Mucosa of gallbladder (tissue), 1 donor: ENCODE measurements around the gene FRMPD2. TPM values are rescaled to one million over a fixed set of nuclear protein-coding genes. Genes with fewer than 3 reads are reported as not detected.
"Not testable (repeated sequence)": the region's sequence is repeated elsewhere in the genome, so short reads cannot be mapped to it uniquely, and the experiment has no call there.

ENCODE experiments used
- DNase-seq: peaks from one replicate; pipeline ENCODE4 v3.0.0-alpha.2; 2020; ENCODE audit warnings: low spot score
- total RNA-seq: library from RNA; stranded (reverse); gene quantifications from one replicate; pipeline ENCODE4 v1.2.1, GENCODE V29; 2021
- donor health status: DM: no; HTN: no; CAD: no.

FRMPD2 gene
- total RNA-seq, 1 donor from 2014 or later, result 0.23 TPM

DNA sequence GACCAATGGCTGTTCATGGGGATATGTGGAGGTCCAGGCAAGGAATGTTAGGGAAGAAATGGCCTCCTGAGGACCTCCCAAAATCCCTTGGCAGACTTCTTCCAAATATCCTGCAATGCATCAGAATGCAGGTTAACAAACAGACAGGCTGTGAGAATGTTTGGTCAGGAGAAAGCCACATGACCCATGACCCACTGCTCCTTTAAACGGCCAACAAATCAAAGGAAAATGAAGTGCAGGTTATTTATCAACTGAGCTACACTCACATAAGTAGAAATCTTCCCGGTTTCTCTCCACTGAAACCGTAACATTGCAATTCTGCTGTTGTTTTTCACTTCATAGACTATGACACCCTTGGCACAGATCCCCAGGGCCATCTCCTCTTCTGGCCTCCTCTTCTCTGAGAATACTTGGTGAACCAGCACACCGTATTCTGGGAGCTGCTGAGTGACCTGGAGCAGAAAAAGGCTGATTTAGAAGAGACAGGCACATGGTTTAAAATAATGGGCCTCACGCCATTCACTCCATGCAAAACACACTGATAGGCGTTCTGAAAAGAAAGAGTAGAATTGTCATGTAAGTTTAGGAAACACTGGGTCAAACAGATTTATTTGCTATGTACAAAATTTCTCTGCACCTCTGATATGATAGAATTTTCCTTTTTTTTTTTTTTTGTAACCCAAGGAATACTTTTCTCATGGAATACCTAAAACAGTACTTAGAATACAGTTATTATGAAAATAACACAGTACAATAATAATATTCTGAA is 67.8 kb downstream of the FRMPD2 start:
- DNase-seq, result no peak

DNA sequence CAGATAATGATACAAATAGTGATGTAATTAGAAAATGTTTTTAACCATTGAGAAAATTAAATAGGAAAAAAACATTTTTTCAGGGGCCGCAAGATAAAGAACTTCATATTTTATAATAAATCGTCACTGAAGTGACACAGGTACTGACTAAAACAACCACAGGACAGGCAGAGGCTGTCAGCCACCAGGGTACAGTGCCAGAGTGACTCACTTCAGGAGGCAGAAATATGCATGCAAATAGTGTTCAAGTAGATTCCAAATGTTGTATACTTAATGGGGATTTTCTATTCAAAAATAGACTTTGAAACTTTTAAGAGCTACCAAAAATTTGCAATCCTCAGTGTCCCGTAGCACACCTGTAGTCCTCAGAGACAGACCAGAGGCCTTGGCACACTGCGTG is 68.6 kb downstream of the FRMPD2 start:
- DNase-seq, result no peak

DNA sequence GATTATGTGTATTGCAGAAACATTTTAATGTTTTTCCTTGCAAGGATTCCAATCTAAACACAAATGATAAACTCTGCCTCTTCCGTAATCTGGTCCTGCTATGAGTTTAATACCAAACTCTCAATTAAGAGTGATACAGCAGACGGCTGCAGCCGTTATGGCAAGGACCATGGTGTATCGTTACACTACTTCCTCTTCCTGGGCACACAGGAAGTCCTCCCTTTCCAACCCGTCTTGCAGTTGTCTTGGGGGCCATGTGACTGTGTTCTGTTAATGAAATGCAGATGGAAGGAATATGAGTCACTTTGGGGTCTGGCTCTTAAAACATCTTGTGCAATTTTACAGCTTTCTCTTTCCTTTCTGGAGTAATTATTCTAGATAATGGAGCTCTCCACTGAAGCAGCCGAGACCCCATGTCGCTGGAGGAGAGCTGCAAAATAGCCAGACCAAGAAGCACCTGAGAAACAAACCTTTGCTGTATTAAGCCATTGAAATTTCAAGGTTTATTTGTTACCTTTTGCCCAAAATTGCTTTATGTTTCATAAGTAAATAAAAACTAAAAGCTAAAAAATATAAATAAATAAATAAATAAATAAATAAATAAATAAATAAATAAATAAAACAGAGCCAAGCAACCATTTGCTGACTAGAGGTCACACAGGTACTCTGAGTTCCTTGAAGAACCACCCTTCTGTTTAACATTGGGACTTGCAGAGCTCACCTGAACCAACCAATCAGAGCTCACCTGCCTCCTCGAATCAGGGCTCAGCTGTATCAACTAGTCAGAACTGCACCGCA is 74.7 kb downstream of the FRMPD2 start:
- no peak for DNase-seq

DNA sequence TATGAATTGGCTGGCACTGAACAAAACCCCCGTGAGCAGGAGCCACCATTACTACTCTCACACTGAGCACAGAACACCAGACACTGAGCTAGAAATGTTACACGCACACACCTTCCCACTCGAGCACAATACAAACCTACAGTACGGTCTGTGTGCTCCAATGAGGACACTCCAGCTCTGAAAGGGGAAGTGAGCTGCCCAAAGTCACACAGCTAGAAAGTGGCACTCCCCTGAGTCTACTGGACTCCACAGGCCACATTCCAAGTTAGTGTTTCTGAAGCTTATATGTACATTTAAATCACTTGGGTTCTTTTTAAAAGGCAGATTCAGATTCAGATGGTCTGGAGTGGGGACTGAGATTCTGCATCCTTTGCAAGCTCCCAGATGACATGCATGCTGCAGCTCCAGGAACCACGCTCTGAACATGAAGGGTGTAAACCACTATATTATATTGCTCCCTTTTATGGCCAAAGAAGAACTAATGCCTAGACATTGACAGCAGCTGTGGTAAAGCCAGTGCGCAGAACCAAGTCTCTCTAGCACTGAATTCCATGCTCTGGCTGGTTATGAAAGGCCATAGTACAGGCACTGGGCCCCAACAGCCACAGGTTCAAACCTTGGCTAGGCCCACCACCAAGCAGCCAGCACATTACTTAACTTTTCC is 77.1 kb downstream of the FRMPD2 start:
- DNase-seq, result no peak

DNA sequence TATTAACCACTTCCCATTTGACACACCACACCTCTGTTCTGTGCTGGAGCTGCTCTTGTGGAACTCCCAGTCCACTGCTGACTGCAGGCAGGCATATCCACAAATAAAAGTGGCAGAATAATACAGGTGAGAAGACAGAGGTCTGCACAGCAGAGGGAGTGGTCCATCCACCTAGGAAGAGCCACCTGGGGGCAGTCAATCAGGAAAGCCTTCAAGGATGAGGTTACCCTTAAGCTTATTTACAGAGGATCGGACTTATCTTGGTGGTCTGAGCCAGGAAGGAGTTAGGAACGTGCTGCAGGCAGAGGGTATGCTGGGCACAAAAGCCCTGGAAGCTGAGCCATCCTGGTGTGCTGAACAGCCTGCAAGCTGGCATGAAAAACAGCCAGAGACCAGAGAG is 78.7 kb downstream of the FRMPD2 start:
- no peak for DNase-seq

DNA sequence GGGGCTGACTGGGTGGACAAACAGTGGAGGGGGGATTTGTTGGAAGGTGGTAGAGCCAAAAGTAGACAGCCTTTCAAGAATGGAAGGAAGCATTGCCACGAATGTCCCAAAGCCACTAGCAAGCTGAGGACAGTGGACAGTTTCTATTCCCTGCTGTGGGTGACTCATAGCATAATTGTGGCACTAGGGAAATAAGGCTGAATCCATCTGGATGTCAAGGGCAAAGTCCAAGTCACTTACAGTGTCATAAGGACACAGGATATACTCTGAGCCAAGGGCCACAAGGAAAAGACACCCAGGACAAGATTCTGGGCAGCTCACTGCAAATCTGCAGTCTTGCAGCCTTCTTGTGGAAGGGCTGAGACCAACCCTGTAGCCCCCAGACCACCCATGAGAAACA is 79.7 kb downstream of the FRMPD2 start:
- DNase-seq, result peak; percentile 71

DNA sequence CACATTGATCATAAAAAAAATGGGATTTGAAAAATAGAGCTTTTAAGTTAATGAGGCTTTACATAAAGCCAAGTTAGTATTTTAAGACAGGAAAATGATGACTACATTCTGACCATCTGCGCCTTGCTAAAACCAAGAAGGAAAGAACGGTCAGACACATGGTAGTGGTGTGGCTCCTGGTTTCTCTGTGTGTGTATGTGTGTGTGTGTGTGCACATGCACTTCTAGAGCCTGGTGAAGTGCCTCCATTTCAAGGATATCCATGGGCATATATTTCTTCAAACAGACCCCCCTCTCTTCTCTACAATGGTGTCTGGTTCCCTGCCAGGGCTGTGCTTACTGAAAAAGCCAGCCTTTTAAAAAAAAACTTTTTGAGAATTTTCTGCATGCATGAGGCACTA is 80.9 kb downstream of the FRMPD2 start:
- no peak for DNase-seq

DNA sequence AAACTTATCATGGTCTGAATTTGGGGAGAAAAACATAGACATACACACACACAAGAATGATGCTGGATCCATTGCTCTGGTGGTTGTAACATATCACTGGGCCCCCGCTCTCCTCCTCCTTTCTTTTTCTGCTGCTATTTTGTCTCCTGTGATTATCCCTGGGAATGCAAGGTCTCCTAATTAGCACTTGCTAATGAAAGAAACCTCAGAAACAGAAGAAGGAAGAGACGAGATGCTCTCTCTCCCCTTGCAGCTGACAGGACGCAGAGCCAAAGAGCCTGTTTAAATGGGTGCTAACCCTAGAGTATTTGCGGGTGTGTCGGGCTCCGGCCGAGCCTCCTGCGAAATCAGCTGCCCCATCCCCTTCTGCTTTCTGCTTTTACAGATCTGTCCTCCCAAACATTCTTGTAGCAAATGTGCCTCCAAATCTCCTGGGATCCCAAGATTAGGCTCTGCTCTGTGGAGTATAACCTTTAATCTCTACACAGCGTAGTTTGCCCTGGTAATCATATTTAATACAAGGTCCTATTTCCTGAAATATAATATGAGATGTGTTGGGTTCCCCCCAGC is 81.5 kb downstream of the FRMPD2 start:
- DNase-seq, result no peak

DNA sequence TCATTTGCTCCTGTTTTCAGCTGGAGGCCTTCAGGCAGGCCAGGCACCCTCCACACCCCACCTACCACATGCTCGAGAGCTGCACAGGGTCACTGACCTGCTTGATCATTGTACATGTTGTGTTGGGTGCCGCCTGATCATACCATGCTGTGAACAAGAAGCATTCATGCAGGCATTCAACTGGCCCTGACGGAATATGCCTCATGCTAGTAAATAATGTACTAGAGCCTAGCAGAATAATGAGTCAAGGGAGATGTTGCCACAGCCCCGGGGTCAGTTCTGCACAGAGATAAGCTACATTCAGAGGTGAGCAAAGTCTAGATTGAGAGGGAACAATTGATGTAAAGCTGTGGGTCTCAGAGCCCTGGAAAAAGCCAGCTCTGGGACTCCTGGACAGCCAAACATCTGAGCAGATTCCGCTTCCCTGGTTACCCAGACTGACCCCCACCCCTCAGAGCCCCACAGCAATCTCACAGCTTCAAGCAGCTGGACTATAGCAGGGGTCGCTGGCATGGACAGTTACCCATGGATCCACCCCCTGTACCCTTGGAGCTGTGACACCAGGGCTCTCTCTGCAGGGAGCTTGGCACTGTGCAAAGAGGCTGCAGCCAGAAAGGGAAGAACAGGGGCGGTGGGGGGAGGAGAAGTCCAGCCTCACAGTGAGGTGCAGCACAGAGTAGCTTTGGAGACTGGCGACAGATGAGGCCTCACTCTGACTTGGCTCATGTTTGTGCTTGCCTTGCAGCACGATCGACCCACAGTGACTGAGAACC is 86.6 kb downstream of the FRMPD2 start:
- DNase-seq, result peak; percentile 54

DNA sequence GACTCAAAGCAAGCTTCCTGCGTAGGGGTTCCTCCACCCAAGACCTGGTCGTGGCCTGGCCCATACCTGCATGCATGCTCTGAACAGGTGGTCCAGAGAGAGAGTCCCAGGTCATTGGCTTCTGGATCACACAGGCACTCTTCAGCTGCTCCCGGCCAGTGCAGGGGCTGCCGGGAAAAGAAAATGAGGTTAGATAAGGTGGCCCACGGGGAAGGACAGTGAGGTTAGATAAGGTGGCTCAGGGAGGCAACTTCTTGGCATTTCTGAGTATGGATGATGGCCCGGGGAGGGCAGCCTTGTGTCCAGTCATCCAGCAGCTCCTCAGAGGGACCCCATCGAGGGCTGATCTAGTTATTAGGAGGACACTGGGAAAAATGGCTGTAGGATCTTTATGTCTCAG is 87.4 kb downstream of the FRMPD2 start:
- no peak for DNase-seq

DNA sequence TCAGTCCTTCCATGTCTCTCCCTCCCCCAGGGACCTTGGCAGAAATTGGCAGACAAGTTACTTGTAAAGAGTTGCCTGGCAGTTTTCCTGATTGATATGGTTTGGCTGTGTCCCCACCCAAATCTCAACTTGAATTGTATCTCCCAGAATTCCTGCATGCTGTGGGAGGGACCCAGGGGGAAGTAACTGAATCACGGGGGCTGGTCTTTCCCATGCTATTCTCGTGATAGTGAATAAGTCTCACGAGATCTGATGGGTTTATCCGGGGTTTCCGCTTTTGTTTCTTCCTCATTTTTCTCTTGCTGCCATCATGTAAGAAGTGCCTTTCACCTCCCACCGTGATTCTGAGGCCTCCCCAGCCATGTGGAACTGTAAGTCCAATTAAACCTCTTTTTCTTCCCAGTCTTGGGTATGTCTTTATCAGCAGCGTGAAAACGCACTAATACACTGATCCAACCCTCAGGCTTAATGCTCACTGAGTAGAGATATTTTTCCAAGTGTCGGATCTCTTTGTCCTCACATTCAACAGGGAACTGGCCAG is 88.2 kb downstream of the FRMPD2 start:
- DNase-seq, result not testable (repeated sequence)

DNA sequence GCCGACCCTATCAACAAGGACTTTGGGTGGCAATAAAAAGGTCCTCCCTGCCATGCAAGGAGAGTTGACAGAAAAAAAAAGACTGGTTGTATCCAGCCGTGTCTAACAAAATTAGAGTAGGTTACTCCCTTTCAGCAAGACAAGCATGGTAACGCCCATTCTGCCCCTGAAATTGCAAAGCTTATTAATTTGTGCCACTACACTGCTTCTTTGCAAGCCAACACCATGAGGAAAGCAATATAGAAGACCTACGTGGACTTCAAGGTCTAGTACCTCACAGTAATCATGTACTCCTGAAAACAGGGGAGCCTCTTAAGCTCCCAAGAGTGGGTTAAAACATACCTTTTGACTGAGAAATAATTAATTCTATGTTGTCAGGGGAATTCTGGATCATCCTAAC is 90.3 kb downstream of the FRMPD2 start:
- DNase-seq, result no peak

DNA sequence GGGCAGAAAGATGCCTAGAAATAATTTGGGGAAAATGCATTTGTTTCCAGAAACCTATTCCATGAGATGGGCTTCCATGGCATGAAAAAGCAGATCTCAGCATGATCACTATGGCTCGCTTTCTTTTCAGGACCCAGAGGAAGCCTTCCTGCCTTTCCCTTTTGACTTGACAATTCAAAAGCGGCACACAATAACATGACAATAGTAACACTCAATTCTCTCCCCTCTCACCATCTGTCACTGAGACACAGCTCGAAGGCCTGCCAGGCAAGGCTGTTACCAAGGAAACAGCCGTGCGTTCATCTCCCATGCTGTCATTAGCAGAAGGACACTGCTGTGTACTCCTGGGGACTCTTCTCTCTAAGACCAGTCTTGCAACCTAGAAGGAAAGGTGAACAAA is 101.8 kb downstream of the FRMPD2 start:
- not testable (repeated sequence) for DNase-seq

DNA sequence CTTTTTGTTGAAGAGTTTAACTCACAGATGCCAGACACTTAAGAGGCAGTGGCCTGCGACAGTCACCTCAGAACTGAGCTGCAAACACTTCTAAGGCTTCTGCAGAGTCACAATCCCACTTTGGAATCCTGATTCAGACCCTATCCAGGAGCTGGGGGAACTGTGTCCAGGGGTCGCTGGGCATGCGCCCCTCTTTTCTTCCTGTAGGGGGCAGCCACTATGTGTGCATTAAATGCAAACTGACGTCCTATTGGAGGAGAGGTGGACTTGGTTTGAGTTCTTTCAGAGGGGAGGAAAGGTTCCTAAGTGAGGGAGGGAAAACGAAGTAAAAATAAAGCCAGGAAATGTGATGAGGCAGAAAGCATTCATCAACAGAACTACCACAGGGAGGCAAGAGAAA is 113.8 kb downstream of the FRMPD2 start:
- DNase-seq, result not testable (repeated sequence)

DNA sequence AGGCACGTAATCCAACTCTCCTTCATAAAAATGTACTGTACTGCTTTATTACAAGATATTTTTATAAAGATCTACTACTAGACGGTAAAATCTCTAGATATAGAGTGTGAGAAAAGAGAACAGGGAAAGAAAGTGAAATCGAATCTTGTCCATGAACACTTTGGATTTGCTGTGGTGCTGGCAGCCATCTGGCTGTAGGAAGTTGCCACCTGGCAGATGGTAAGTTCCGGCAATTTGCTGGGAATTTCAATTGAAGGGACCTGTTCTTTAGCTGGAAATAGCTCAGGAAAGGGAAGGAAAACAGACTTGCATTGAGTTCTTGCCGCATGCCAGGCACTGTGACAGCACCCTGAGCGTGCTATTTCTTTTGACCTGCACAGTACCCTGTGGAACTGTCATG is 114.3 kb downstream of the FRMPD2 start:
- not testable (repeated sequence) for DNase-seq

DNA sequence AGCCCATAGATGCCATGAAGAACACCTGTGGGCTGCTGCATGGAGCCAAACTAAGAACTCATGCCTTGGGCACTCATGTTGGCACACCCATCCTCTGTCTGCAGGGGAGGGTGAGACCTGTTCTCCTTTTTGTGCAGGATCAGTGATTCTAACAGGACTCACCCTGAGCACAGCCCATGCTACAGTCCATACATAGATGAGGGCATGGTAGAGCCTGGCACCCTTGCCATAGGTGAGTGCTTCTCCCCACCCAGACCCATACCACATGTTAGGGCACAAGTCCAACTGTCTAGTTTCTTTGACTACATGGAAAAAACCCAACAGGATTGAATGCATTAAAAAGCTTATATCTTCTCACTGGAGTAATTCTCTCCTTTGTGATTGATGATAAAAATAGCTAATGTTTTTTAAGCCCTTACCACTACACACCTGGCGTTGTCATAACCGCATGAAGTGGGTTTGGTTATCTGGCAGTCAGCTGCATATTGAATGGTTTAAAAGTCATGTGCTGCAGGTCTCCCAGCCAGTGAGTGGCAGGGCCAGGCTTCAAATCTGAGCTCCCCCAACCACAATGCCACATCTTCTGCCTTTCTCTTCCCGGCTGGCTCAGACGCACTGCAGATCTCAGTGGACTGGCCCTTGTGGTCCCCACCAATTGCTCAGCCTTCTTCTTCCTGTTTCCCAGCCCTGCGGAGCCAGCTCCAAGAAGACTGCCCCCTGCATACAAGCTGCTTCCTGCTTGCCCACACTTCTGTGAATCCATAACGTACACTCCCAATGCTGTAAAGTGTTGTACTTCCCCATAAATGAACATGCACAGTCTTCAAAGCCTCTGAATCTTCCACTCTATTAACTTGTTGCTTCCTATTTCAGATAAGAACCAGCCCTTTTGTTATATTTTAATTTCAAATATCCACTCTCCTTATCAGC is 120.0 kb downstream of the FRMPD2 start:
- DNase-seq, result not testable (repeated sequence)

DNA sequence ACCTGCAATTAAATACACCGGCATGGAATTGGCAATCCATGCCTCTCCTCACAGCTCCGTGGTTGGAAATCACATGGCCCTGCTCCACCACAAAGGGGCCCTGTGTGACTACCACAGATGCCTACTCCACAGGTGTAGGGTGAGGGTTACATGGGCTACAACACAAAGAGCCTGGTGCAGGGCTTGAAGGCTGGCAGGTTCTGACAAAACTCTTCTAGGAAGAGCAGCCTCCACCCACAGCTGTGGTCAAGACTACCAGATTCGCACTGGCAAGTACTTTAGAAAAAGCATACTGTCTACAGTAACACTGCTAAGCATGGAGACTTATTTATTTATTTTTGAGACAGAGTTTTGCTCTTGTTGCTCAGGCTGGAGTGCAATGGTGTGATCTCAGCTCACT is 126.9 kb downstream of the FRMPD2 start:
- not testable (repeated sequence) for DNase-seq

DNA sequence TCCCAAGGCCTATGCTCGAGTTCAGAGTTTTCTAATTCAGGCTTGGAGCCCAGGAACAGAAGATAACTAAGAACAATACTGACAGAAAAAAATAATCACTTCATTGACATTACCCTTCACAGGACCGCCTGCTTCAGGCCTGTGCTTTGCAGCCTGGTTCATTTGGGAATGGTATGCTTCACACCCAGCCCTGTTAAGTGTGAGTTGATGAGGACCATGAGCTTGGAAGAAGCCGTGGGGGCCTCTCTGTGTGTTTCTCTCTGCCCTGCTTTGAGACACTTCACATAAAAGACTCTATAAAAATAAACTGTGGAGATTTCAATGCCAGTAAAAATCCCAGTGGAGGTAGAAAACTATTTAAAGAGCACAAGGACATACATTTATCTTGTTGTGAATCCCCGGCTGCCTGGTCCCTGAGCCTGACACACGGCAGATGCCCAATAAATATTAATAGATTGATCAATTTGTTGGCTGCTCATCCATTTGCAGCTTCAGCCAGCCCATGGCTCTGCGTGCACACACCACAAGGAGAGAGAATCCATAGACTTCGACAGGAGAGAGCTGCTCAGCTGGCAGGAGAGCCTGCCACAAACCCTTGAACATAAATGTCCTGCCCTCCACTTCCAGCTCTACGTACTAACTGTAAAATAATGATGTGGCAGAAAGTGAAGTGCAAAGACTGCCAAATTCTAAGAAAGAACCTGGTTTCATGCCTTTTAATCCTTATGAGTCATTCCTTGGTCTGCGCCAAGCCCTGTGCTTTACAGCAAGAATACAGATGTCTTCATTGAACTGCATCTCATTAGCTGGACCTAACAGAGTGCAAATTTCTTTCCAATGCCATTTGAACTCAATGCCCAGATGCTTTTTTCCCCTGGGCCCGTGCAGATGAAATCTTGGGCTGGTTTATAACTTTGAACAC is 130.5 kb downstream of the FRMPD2 start:
- DNase-seq, result not testable (repeated sequence)

DNA sequence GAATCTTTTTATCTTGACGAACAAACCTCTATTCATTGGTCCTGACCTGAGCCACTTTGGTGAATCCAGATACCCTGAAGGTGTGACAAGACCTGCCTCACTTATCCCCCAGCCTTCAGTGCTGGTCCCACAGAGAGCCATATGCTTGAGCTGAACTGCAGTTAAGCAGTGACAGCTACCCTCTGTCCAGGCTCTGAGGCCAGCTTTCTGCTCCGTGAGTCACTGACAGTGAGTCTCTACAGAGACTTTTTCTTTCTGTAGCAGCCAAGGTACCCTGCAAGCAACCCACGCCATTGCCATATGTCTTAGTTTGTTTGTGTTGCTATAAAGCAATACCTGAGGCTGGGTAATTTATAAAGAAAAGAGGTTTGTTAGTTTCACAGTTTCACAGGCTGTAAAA is 133.5 kb downstream of the FRMPD2 start:
- DNase-seq, result not testable (repeated sequence)
